HG03103 (cell line): Measurements from ENCODE around the gene DPP8.

ENCODE experiments used
- ATAC-seq: cut with Tn5 transposase; IDR thresholded peaks from one replicate; pipeline ENCODE4 v1.9.1; 2021; ENCODE audit warnings: low read depth; ENCODE audit not compliant: unreplicated experiment

The DPP8 gene

GRCh38 chr15:65431731-65432130 lies 85.8 kb downstream of the DPP8 start:
- ATAC-seq = no peak

- no peak for ATAC-seq
Observed at GRCh38 chr15:65426216-65426853, 91.2 kb downstream of the DPP8 start.

GRCh38 chr15:65424683-65425082 lies 92.8 kb downstream of the DPP8 start:
- ATAC-seq = no peak

GRCh38 chr15:65423976-65424679 lies 93.4 kb downstream of the DPP8 start:
- no peak for ATAC-seq

GRCh38 chr15:65423150-65423975 lies 94.1 kb downstream of the DPP8 start:
- no peak for ATAC-seq

GRCh38 chr15:65421360-65422215 lies 95.9 kb downstream of the DPP8 start:
- no peak for ATAC-seq

GRCh38 chr15:65420975-65421359 lies 96.5 kb downstream of the DPP8 start:
- no peak for ATAC-seq

- ATAC-seq = no peak
Observed at GRCh38 chr15:65418596-65418995, 98.9 kb downstream of the DPP8 start.

- ATAC-seq = no peak
Observed at GRCh38 chr15:65416845-65417416, 100.6 kb downstream of the DPP8 start.

GRCh38 chr15:65414841-65415621 lies 102.5 kb downstream of the DPP8 start:
- ATAC-seq = no peak

- no peak for ATAC-seq
Observed at GRCh38 chr15:65413760-65414144, 103.7 kb downstream of the DPP8 start.

- ATAC-seq = no peak
Observed at GRCh38 chr15:65413051-65413759, 104.3 kb downstream of the DPP8 start.

- ATAC-seq = no peak
Observed at GRCh38 chr15:65412556-65412955, 104.9 kb downstream of the DPP8 start.

GRCh38 chr15:65411465-65412071 lies 105.9 kb downstream of the DPP8 start:
- ATAC-seq = no peak

GRCh38 chr15:65410972-65411371 lies 106.5 kb downstream of the DPP8 start:
- no peak for ATAC-seq

- no peak for ATAC-seq
Observed at GRCh38 chr15:65410036-65410435, 107.5 kb downstream of the DPP8 start.

GRCh38 chr15:65409036-65409631 lies 108.4 kb downstream of the DPP8 start:
- ATAC-seq = peak; percentile 71
